ENCODE results near the gene RASD1.
A peak's percentile ranks its signal among the peaks of the same experiment; 100 is the strongest.

RASD1 gene

GRCh38 chr17:17496189-17497064, at the start of gene RASD1:
RASD1 (minus strand) TSS chr17:17496395; CDS start chr17:17496181, 214 bp downstream.
- peak; percentile 66 for DNase-seq (ENCODE audit: low read depth)

DNA sequence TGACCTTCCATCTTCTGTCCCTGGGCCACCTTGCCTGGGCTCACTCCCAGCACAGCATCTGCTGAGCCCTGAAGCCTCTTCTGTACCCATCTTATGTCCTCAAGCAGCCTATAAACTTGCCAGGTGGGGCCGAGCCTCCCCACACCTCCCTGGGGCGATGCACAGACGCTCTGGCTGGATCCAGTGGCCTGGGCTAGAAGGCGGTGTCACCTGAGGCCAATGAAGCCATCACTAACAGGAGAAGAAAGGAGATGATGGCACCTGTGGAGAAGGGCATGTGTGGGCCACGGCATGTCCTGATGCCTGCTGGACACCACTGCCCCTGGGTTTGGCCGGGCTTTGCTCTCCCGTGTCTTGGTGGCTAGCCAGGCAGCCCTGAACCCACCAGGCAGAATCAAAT, 49.8 kb upstream of the RASD1 start:
- DNase-seq (ENCODE audit: low read depth) = no peak

- no peak for DNase-seq (ENCODE audit: low read depth)
Measured at GRCh38 chr17:17545031-17545820, 49.0 kb upstream of the RASD1 start.

DNA sequence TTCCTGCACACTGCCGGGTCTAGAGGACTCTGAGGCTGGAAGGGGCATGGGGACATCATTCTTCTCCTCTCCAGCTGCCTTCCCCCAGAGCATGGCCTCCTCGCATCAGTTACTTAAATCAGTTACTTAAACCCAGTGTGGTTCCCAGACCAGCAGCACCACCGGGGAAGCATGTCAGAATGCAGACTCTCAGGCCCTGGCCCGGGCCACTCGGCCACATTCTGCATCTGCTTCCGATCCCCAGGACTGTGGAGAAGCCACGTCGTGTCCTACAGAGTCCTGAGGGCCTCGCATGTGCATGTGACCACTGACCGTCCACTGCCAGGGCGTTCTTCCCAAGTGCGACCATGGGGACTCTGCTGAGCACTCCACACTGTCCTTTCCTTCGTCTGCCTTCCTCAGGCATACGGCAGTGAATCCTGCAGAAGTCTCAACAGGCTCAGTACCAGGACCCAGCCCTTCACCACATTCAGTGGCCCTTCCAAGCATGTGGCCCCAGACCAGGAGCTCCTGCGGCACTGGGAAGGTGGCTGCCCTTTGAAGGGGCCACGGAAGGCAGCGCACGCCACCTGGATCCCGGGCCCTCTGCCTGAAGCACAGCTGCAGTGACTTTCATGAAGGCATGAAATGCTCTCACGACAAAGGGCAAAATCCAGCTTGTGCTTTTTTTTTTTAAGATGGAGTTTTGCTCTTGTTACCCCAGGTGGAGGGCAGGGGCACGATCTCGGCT, 46.9 kb upstream of the RASD1 start:
- no peak for DNase-seq (ENCODE audit: low read depth)

- DNase-seq (ENCODE audit: low read depth) = no peak
Measured at GRCh38 chr17:17541640-17542001, 45.4 kb upstream of the RASD1 start.

- no peak for DNase-seq (ENCODE audit: low read depth)
Measured at GRCh38 chr17:17540935-17541639, 44.9 kb upstream of the RASD1 start.

DNA sequence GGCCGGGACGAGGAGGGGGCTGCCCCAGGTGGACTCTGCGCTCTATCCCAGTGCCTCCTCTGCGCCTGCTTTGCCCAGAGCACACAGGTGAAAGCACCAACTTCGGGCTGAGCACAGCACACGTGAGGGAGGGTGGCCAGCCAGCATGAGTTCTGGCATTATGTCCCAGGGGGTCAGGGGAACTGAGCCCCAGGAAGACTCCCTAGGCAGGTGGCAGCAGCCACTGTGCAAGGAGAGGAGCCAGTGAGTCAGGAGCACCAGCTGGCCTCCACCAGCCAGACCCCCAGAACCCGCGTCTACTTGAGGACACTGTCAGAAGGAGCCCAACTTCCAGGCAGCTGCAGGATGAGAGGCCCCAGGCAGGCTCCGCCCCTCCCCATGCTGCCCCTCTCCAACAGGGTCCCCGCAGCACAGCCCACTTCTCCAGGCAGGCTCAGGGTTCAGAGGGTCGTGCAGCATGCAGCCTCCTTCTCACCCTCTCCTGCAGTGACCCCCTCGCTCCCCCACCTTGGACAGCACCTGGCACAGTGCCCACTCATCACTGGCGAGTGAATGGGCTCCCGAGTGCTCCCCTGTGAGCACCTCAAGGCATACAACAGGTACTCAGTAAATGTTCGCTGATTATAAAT, 44.2 kb upstream of the RASD1 start:
- no peak for DNase-seq (ENCODE audit: low read depth)

GRCh38 chr17:17539591-17539990, 43.4 kb upstream of the RASD1 start:
- no peak for DNase-seq (ENCODE audit: low read depth)

DNA sequence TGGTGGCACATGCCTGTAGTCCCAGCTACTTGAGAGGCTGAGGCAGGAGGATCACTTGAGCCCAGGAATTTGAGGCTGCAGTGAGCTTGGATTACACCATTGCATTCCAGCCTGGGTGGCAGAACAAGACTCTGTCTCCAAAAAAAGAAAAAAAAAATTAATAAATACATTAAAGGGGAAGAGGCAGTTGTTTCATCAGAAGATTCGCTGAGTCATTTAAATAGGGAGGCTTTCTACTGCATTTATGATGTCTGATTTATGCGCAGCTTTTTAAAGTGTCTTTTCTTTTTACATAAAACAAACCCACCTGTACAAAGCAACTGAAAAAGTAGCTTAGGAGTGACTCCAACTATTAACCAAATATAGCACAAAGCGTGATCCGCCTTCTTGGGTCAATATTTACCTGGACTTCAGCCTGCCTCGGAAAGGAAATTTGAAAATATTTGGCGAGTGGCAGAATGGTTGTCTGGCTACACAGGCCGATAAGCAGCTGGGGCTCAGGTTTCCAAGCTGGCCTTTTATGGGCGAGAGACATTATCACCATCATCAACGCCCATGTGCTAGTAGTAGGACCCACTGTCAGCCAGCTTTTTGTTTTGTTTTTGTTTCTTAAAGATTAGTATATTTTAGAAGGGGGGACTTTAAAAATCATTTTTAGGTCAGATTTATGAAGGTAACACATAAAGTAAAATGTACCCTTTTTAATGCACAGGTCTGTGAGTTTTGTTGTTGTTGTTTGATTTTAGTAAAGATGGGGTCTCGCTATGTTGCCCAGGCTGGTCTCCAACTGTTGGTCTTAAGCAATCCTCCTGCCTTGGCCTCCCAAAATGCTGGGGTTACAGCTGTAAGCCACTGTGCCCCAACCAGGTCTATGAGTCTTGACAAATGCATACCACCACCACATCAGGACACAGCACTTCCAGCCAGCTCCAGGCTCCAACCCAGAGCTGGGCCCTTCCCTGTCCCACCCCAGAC, 42.5 kb upstream of the RASD1 start:
- DNase-seq (ENCODE audit: low read depth) = no peak

DNA sequence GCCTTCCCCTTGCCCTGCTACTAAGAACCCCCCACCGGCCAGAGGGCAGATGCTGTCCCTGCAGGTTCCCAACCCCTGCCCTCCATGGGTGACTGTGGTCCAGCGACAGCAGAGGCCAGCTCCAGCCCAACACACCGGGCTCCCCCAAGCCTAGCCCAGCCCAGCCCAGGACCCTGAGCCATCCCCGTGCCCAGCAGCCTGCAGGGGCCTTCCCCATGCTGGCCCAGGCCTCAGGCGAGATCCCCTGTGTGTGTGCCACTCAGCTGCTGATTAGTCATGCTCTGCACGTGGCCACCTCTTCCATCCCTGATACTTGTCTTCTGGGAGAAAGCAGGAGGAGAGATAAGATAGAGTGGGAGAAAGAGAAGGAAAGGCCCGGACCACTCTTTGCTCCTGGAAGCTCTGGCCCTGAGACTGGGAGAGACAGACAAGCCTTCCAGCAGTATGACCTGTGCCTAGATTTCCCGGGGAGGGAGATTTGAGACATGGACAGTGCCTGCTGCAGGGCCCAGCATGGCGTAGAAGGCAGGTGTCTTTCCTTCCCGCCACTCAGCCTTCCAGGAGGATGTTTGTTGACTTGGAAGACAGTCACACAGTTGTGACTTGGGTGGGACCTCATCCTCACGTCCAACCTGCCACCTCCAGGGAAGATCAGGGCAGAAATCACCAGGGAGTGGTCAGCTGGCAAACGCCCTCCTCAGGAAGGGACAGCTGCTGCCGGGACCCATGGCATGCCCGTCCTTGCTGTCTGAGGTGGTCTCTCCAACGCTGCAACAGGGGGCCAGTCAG, 41.3 kb upstream of the RASD1 start:
- DNase-seq (ENCODE audit: low read depth) = no peak

GRCh38 chr17:17536702-17537101, 40.5 kb upstream of the RASD1 start:
- DNase-seq (ENCODE audit: low read depth) = no peak

GRCh38 chr17:17535957-17536356, 39.8 kb upstream of the RASD1 start:
- DNase-seq (ENCODE audit: low read depth) = no peak

GRCh38 chr17:17533901-17534441, 37.8 kb upstream of the RASD1 start:
- DNase-seq (ENCODE audit: low read depth) = no peak

GRCh38 chr17:17532991-17533390, 36.8 kb upstream of the RASD1 start:
- DNase-seq (ENCODE audit: low read depth) = no peak

- no peak for DNase-seq (ENCODE audit: low read depth)
Measured at GRCh38 chr17:17531156-17531555, 35.0 kb upstream of the RASD1 start.

DNA sequence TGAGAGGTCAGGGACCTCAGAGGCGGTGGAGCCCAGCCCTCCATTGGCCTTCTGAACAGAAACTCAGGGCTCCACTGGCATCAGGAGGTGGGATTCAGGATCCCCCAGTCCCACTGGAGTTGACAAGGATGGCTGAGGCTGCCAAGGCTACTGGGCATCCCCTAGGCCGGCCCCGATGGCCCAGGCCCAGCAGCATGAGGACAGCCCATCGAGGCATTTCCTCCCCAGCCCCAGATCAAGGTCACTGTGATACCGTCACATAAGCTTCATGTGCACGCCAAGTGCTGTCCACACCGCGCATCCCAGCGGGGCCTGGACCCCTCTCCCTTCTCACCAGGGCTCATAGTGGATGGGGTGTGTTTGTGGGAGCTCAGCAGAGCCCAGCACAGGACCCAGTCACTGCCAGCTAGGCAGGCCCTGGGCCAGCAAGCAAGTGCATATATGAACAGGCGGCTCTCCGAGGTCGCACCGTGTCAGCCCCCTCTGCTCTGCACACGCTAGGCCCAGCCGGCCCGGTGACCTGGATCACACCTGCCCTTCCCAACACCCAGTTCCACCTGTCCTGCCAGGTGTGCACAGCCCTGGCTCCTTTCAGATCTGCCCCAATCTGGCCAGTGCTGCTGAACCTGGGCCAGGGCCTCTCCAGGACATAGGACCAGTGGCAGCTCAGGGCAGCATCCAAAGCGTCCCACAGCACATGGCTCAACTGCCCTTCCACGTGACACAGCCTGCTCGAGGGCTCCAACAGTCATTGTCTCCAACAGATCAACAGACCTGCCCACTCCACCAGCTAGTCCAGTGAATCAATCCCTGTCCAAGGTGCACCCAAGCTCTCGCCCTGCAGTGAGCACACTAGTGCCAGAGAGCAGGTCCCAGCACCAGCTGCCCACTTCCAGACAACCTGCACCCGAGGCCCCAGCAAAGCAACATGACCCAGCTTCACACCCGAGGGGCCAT, 32.8 kb upstream of the RASD1 start:
- no peak for DNase-seq (ENCODE audit: low read depth)

DNA sequence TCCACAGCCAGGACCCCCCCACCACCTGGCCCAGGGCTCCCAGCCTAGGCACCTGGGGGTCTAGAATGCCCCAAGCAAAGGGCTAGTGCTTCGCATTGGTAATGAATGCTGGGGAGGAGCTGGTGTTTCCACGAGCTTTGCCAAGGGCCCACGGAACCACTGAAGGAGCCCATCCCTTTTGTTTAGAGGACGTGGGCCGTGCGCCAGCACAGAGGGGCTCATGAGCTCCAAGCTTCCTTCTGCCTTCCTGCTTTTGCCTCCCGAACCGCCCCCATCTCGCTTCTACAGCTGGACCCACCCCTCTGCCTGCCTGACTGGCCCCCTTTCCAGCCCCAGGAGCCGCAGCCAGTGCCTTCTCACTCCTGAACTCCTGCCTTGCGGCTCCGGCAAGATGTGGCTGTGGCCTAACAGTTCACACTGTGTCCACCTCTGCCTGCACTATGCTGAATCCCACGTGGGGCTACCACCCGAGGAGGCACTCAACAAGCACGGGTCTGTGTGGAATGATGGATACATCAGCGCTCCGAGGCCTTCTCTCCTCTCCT, 31.8 kb upstream of the RASD1 start:
- DNase-seq (ENCODE audit: low read depth) = no peak

GRCh38 chr17:17527534-17527933, 31.3 kb upstream of the RASD1 start:
- no peak for DNase-seq (ENCODE audit: low read depth)

All from T-helper 22 cell (primary cell).